ENCODE data around the gene LRRC25.

DNA sequence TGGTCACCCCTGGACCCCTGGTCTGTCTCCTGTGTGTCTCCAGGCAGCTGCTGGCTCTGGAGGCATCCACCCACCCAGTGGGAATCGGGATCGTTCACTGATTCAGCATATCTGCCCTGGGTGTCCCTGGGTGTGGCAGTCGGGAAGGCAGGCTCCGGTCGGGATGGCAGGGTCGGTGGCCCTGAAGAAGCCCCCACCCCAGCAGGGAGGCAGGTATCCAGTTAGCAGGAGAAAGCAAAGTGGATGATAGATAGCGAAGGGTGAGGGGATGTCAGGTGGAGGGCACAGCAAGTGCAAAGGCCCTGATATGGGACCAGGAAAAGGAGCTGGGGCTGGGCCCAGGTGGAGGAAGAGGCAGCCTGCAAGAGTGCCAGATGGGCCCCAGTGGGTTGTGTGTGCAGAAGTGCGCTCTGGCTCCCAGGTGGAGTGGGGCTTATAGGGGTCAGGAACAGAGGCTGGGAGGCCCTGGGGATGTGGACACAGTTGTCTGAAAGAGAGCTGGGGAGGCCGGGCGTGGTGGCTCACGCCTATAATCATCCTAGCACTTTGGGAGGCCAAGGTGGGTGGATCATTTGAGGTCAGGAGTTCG is 24.0 kb upstream of the LRRC25 start:
- TF ChIP-seq POLR2AphosphoS5 (IDR thresholded peaks at IDR 0.05) (no peak), CTCF (IDR thresholded peaks at IDR 0.05) (no peak), POLR2A (IDR thresholded peaks at IDR 0.05) (no peak), EP300 (IDR thresholded peaks at IDR 0.05) (no peak)
